Endothelial cell of umbilical vein (primary cell): ENCODE results near the gene MYOF. TPM values are rescaled to one million over a fixed set of nuclear protein-coding genes. Genes with fewer than 3 reads are reported as not detected.

ENCODE experiments used
- BruUV-seq: library from RNA; stranded (reverse); fragments of 400-500 nt; replicated peaks from 2 replicates; lab custom pipeline; 2021; lab: Mats Ljungman, UMichigan
- CTCF ChIA-PET: fragments of 300-600, 350-600 bp; sonication (Branson Sonifier 250); formaldehyde crosslinking; loops from one replicate; lab custom pipeline; 2021; ENCODE audit warnings: antibody characterized with exemption, inconsistent platforms; lab: Charles Lee
- POLR2A ChIA-PET: fragments of 300-600, 350-600 bp; sonication (Branson Sonifier 250); formaldehyde crosslinking; loops from one replicate; lab custom pipeline; 2021; ENCODE audit warnings: antibody characterized with exemption, inconsistent platforms; lab: Charles Lee
- DNase-seq: peaks from one replicate; pipeline ENCODE4 v3.0.0-alpha.2; 2011; ENCODE audit warnings: low read depth, low spot score
- FAIRE-seq: peaks from 2 replicates; lab custom pipeline; 2011; peaks lifted over from hg19 to GRCh38; lab: Jason Lieb, UNC
- H2AFZ ChIP-seq: 2 replicates; pipeline ENCODE4 v1.6.0; 2012; ENCODE audit warnings: low read depth, low read length, control low read depth, inconsistent platforms
- H3K27ac ChIP-seq: 2 replicates; pipeline ENCODE4 v1.5.1; 2011; ENCODE audit warnings: low read depth, mild to moderate bottlenecking, control low read depth, low read length, moderate library complexity; ENCODE audit not compliant: insufficient read depth
- H3K27me3 ChIP-seq, 2 experiments: 2 replicates each; pipeline versions ENCODE4 v1.6.0 to v1.6.1; 2011; ENCODE audit warnings: low read length in 2 of 2, mixed read lengths in 1 of 2; ENCODE audit not compliant: control insufficient read depth in 2 of 2, insufficient read depth in 2 of 2
- H3K36me3 ChIP-seq, 2 experiments: 2 replicates in 1 of 2; 3 replicates in 1 of 2; pipeline ENCODE4 v1.5.1; 2011; ENCODE audit warnings: low read length in 2 of 2, mild to moderate bottlenecking in 1 of 2, moderate library complexity in 1 of 2; ENCODE audit not compliant: control insufficient read depth in 2 of 2, insufficient read depth in 2 of 2; ENCODE audit errors: extremely low read depth in 1 of 2
- H3K4me1 ChIP-seq: 3 replicates; pipeline ENCODE4 v1.5.1; 2011; ENCODE audit warnings: mild to moderate bottlenecking, low read length; ENCODE audit not compliant: control insufficient read depth, insufficient read depth; ENCODE audit errors: extremely low read depth
- H3K4me2 ChIP-seq: 2 replicates; pipeline ENCODE4 v1.6.1; 2011; ENCODE audit warnings: low read length, control low read depth, mixed read lengths; ENCODE audit not compliant: insufficient read depth
- H3K4me3 ChIP-seq, 3 experiments: fragments of 200-600 bp in 1 of 3; sonication (generic), shearing (Covaris generic) in 1 of 3; replicated peaks in 1 of 3; 2 replicates each; pipeline ENCODE4 v1.5.1; 2011 to 2016; ENCODE audit warnings: control low read depth in 3 of 3, low read length in 3 of 3, mild to moderate bottlenecking in 2 of 3, inconsistent platforms in 1 of 3, low read depth in 1 of 3, moderate library complexity in 1 of 3; ENCODE audit not compliant: insufficient read depth in 1 of 3
- H3K79me2 ChIP-seq: 2 replicates; pipeline ENCODE4 v1.6.0; 2012; ENCODE audit warnings: low read length, inconsistent platforms; ENCODE audit not compliant: control insufficient read depth, insufficient read depth
- H3K9ac ChIP-seq: replicated peaks from 2 replicates; pipeline ENCODE3; 2011; ENCODE audit warnings: low read length, control low read depth; ENCODE audit not compliant: insufficient read depth; ENCODE audit errors: extremely low read depth
- H3K9me1 ChIP-seq: replicated peaks from 3 replicates; pipeline ENCODE4 v1.6.0; 2011; ENCODE audit warnings: mild to moderate bottlenecking, low read length; ENCODE audit not compliant: control insufficient read depth, insufficient read depth; ENCODE audit errors: extremely low read depth
- H3K9me3 ChIP-seq: replicated peaks from 2 replicates; pipeline ENCODE4 v1.5.1; 2012; ENCODE audit warnings: low read length, inconsistent platforms; ENCODE audit not compliant: control insufficient read depth, insufficient read depth
- H4K20me1 ChIP-seq: replicated peaks from 2 replicates; pipeline ENCODE3; 2011; ENCODE audit warnings: mild to moderate bottlenecking, low read length; ENCODE audit not compliant: control insufficient read depth, insufficient read depth; ENCODE audit errors: extremely low read depth
- EZH2 ChIP-seq: IDR thresholded peaks from 2 replicates; pipeline ENCODE4 v1.6.1; 2012; ENCODE audit warnings: borderline replicate concordance, low read depth, mild to moderate bottlenecking, moderate library complexity, low read length, inconsistent platforms; ENCODE audit not compliant: severe bottlenecking
- FOS ChIP-seq: IDR thresholded peaks from 2 replicates; pipeline ENCODE4 v1.6.1; 2011; ENCODE audit warnings: mild to moderate bottlenecking, low read length, moderate library complexity, borderline replicate concordance; ENCODE audit not compliant: insufficient read depth
- GATA2 ChIP-seq: IDR thresholded peaks from 2 replicates; pipeline ENCODE4 v1.7.0; 2011; ENCODE audit warnings: low read depth, mild to moderate bottlenecking, moderate library complexity, mixed read lengths, low read length; ENCODE audit not compliant: insufficient read length, insufficient read depth
- JUN ChIP-seq: IDR thresholded peaks from 2 replicates; pipeline ENCODE4 v1.6.1; 2011; ENCODE audit warnings: borderline replicate concordance, low read depth; ENCODE audit not compliant: insufficient read length, insufficient read depth
- MYC ChIP-seq: IDR thresholded peaks from one replicate; pipeline ENCODE4 v1.6.1; 2011; ENCODE audit warnings: mild to moderate bottlenecking, low read depth, low read length
- POLR2A ChIP-seq: IDR thresholded peaks from 2 replicates; pipeline ENCODE4 v1.6.1; 2012; ENCODE audit warnings: low read depth, mild to moderate bottlenecking, control low read depth, low read length
- POLR2AphosphoS5 ChIP-seq: IDR thresholded peaks from 2 replicates; pipeline ENCODE4 v1.6.1; 2012; ENCODE audit warnings: low read depth, mild to moderate bottlenecking, control low read depth, low read length, moderate library complexity; ENCODE audit not compliant: insufficient read depth
- dilution Hi-C: fragments of 300-500 bp; cut with MboI; formaldehyde crosslinking; loops from one replicate; pipeline ENCODE4 v1.15.0; 2019; ENCODE audit warnings: low sequenced_read_pairs; ENCODE audit not compliant: extremely low pct_ligation_motif_present
- intact Hi-C: fragments of 100-400 bp; cut with micrococcal nuclease; formaldehyde crosslinking; loops from one replicate; pipeline ENCODE4 v1.10.0; 2022
- polyA plus RNA-seq, 4 experiments: library from polyadenylated mRNA; depleted of rRNA in 3 of 4; stranded (reverse) in 3 of 4; unstranded in 1 of 4; fragments of >200 nt; gene quantifications; 2 replicates each; pipeline versions ENCODE4 v1.2.1 to v1.2.3, GENCODE V29; 2011 to 2012; ENCODE audit warnings: missing spikeins in 1 of 4
- total RNA-seq: library from RNA; stranded (reverse); gene quantifications from 2 replicates; pipeline ENCODE4 v1.2.3, GENCODE V29; 2021
- TF ChIP-seq, protein P1 (sequence below): IDR thresholded peaks from 2 replicates; pipeline ENCODE4 v1.6.1; 2011; ENCODE audit not compliant: insufficient read depth, insufficient read length
- TF ChIP-seq, protein P2 (sequence below), 2 donors: IDR thresholded peaks; 1 replicate in 1 of 2; 2 replicates in 1 of 2; pipeline ENCODE4 v1.5.1; 2011; ENCODE audit warnings: low read length in 2 of 2, mild to moderate bottlenecking in 2 of 2, moderate library complexity in 2 of 2, control low read depth in 1 of 2, inconsistent platforms in 1 of 2, low read depth in 1 of 2; ENCODE audit not compliant: insufficient read depth in 1 of 2; ENCODE audit errors: extremely low read depth in 1 of 2

The MYOF gene
- total and polyA plus RNA-seq, 2 donors (not counting 3 experiments of a cell fraction or from before 2014, with no cell fraction given), result 98.4 to 379 TPM

DNA sequence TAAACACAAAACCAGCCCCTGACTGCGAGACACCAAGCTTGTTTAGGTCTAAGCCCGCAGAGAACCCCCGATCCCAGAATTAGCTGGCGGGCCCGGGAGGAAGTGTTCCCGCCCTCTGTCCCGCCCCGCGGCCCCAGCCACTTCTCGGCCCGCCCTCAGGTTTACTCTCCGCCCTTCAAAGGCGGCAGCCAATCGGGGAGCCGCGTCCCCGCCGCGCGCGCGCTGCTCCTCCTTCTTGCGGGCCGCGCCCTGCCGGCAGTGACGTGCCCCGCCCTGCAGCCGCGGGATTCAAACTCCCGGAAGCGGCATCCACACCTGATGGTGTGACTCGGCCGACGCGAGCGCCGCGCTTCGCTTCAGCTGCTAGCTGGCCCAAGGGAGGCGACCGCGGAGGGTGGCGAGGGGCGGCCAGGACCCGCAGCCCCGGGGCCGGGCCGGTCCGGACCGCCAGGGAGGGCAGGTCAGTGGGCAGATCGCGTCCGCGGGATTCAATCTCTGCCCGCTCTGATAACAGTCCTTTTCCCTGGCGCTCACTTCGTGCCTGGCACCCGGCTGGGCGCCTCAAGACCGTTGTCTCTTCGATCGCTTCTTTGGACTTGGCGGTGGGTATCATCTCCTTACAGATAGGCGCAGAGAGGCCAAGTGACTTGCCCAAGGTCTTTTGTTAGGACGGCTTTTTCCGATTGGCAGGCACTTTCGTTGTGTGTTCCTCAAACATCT is 14.3 kb upstream of the MYOF start, which contains the start of gene CEP55:
TSS of gene CEP55 (plus strand) at position 291 of the 720 bp plus-strand sequence. CDS start 3,440 bp downstream, outside the sequence.
- H3K27me3 ChIP-seq, result no peaks in the 10 kb centered on the region

More for the DNA sequence above, 14.3 kb upstream of the MYOF start, which contains the start of gene CEP55:
- Histone ChIP-seq H3K4me3 (peak within 1 kb of the TSS; percentile 83 to 96 (median 89)), H3K79me2 (peaks cover 48% of the 10 kb centered on the region), H3K36me3 (peaks cover 0 to 3% of the 10 kb centered on the region in 2 experiments), H3K9me3 (no peaks in the 10 kb centered on the region), H3K9me1 (no peaks in the 10 kb centered on the region), H3K4me2 (peak within 1 kb of the TSS; percentile 89), H3K9ac (peak within 1 kb of the TSS; percentile 78), H3K27ac (peak within 1 kb of the TSS; percentile 62), H2AFZ (peak within 1 kb of the TSS; percentile 77), H4K20me1 (no peaks in the 10 kb centered on the region), H3K4me1 (peaks cover 21% of the 10 kb centered on the region)
- dilution Hi-C loops (no loop called here), intact Hi-C loops (loop anchor here (1.0 kb wide), 1 partner anchor 120 kb away; no protein-coding TSS in a partner anchor)
- POLR2A ChIA-PET, result interaction anchor here (0.7 kb wide), 1 partner anchor 83 kb away, joined by 7 read pairs; no protein-coding TSS in a partner anchor
- CTCF ChIA-PET, result interaction anchor here (0.7 to 2.6 kb wide), 7 partner anchors 12 to 144 kb away, joined by 3 to 21 read pairs (median 6); partner anchors contain the start of gene MYOF
- FAIRE-seq (peak; percentile 70), DNase-seq (peak; percentile 97)
- BruUV-seq, result TSS peak; percentile 64
- TF ChIP-seq GATA2 (no peak), FOS (no peak), EZH2 (no peak), MYC (no peak), POLR2A (peak; percentile 76), POLR2AphosphoS5 (peak; percentile 93), JUN (no peak)
- TF ChIP-seq, protein P1, sequence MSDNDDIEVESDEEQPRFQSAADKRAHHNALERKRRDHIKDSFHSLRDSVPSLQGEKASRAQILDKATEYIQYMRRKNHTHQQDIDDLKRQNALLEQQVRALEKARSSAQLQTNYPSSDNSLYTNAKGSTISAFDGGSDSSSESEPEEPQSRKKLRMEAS, result peak; percentile 71
- TF ChIP-seq, protein P2, sequence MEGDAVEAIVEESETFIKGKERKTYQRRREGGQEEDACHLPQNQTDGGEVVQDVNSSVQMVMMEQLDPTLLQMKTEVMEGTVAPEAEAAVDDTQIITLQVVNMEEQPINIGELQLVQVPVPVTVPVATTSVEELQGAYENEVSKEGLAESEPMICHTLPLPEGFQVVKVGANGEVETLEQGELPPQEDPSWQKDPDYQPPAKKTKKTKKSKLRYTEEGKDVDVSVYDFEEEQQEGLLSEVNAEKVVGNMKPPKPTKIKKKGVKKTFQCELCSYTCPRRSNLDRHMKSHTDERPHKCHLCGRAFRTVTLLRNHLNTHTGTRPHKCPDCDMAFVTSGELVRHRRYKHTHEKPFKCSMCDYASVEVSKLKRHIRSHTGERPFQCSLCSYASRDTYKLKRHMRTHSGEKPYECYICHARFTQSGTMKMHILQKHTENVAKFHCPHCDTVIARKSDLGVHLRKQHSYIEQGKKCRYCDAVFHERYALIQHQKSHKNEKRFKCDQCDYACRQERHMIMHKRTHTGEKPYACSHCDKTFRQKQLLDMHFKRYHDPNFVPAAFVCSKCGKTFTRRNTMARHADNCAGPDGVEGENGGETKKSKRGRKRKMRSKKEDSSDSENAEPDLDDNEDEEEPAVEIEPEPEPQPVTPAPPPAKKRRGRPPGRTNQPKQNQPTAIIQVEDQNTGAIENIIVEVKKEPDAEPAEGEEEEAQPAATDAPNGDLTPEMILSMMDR (IDR thresholded peaks at IDR 0.05; ENCODE audit: extremely low read depth in 1 of 2, insufficient read depth in 1 of 2, low read depth in 1 of 2, low read length in 2 of 2), result no peak
